Activated naive CD8-positive, alpha-beta T cell treated with anti-CD3 and anti-CD28 coated beads, Interleukin-2, amount 10 ng/mL, durations not matched to agents 7 days and 5 days (primary cell): ENCODE results near the gene NTSR1. TPM values are rescaled to one million over a fixed set of nuclear protein-coding genes. Genes with fewer than 3 reads are reported as not detected.
"Not testable (repeated sequence)": the region's sequence is repeated elsewhere in the genome, so short reads cannot be mapped to it uniquely, and the experiment has no call there.

Experiments
- ATAC-seq: fragments of 150-1000 bp; cut with Tn5 transposase; one replicate; pipeline ENCODE4 v1.10.0; 2021; ENCODE audit warnings: low read depth, moderate library complexity
- POLR2A ChIA-PET: fragments of 350-600 bp; sonication (Branson Sonifier 250); formaldehyde crosslinking; loops from one replicate; lab custom pipeline; 2021; ENCODE audit warnings: antibody characterized with exemption; lab: Charles Lee
- DNase-seq: peaks from one replicate; pipeline ENCODE4 v3.0.0; 2021
- H3K27ac Mint-ChIP-seq: one replicate; pipeline ENCODE4 v1.8.0; 2022; ENCODE audit warnings: mild to moderate bottlenecking, mixed read lengths
- H3K27me3 Mint-ChIP-seq: one replicate; pipeline ENCODE4 v1.8.0; 2022; ENCODE audit warnings: mild to moderate bottlenecking, moderate library complexity, mixed read lengths
- H3K36me3 Mint-ChIP-seq: one replicate; pipeline ENCODE4 v1.8.0; 2021; ENCODE audit warnings: mild to moderate bottlenecking, mixed read lengths
- H3K4me1 Mint-ChIP-seq: one replicate; pipeline ENCODE4 v1.8.0; 2021; ENCODE audit warnings: mixed read lengths
- H3K4me3 Mint-ChIP-seq: one replicate; pipeline ENCODE4 v1.8.0; 2022; ENCODE audit warnings: mild to moderate bottlenecking, moderate library complexity, mixed read lengths
- H3K9me3 Mint-ChIP-seq: one replicate; pipeline ENCODE4 v1.8.0; 2021; ENCODE audit warnings: mixed read lengths
- total RNA-seq, 2 experiments: library from RNA; stranded (reverse); gene quantifications; one replicate each; pipeline ENCODE4 v1.2.3, GENCODE V29; 2021

The NTSR1 gene
- total RNA-seq, 2 experiments from 2014 or later: 0.33 to 0.37 TPM

DNA sequence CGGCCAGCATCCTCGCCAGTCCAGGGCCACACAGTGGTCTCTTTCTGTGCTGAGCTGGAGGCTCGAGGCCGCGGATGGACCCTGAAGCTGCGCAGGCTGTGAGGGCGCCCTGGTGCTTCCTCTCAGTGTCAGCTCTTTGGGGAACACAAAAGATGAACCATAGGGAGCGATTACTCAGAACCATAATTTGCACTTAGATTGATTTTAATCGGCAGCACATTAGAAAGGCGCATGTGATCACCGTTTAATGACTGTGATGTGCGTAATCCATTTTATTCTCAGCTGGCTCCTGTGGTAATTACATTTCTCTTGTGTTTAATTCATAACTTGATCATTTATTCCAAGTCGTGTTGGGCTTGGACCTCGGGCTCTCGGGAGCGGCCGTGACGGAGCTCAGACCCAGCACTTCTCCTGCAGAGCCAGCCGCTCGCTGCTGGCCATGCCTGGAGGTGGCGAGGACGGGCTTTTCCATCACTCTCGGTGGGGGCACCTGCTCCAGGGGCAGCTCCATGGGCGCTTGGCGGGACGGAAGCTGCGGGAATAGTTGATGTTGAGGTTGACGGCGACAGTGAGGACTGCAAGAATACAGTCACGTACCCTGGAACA lies 25.6 kb upstream of the NTSR1 start:
- POLR2A ChIA-PET: no interaction called here

DNA sequence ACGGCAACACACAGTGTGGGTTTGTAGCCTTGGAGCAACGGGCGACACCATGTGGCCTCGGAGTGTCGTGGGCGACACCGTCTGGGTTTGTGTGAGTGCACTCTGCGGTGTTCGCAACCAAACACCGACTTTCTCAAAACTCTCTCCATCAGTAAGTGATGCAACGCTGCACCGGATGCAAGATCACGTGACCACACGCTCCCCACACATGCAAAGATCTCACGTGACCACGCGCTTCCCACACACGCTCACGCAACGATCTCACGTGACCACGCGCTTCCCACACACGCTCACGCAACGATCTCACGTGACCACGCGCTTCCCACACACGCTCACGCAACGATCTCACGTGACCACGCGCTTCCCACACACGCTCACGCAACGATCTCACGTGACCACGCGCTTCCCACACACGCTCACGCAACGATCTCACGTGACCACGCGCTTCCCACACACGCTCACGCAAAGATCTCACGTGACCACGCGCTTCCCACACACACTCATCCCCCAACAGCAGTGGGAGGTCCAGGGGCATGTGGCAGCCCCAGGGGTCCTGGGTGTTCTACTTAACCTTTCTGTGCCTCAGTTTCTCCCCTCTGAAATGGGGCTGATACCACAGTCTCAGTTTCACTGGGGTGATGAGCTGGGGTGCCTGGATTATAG lies 24.8 kb upstream of the NTSR1 start:
- H3K27ac Mint-ChIP-seq, ATAC-seq, POLR2A ChIA-PET, H3K9me3 Mint-ChIP-seq, H3K4me3 Mint-ChIP-seq, H3K27me3 Mint-ChIP-seq, DNase-seq: not testable (repeated sequence)
- Mint-ChIP-seq H3K36me3 (peaks cover 16% of the 10 kb centered on the region), H3K4me1 (peaks cover 15% of the 10 kb centered on the region)

More for the DNA sequence above, 25.6 kb upstream of the NTSR1 start:
- no peak for DNase-seq
- Mint-ChIP-seq H3K4me3 (no peak overlapping the region), H3K27ac (no peak overlapping the region), H3K9me3 (peaks cover 2% of the 10 kb centered on the region), H3K36me3 (peaks cover 16% of the 10 kb centered on the region), H3K27me3 (peaks cover 5% of the 10 kb centered on the region), H3K4me1 (peaks cover 21% of the 10 kb centered on the region)
- no peak for ATAC-seq

DNA sequence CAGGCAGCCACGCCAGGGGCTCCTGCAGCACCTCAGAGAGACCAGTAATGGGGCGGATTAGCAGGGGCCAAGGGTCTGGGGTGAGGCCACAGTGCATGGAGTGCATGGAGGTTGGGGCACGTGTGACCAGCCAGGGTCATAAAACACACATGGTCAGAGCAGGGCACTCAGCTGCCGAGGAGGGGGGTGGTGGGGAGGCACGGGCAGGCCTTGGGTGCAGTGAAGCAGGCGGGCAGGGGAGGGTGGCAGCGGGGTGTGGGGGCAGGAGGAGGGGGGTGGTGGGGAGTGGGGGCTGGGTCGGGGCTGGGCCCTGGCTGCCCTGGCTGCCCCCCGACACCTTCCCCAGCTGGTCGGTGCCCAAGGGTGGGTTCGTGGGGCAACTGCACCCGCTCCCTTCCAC lies 23.7 kb upstream of the NTSR1 start:
- Mint-ChIP-seq H3K4me1 (peaks cover 10% of the 10 kb centered on the region), H3K27me3 (peaks cover 5% of the 10 kb centered on the region), H3K36me3 (peaks cover 13% of the 10 kb centered on the region), H3K9me3 (peaks cover 2% of the 10 kb centered on the region), H3K4me3 (no peak overlapping the region), H3K27ac (no peak overlapping the region)
- no peak for DNase-seq
- POLR2A ChIA-PET: no interaction called here
- ATAC-seq: no peak

DNA sequence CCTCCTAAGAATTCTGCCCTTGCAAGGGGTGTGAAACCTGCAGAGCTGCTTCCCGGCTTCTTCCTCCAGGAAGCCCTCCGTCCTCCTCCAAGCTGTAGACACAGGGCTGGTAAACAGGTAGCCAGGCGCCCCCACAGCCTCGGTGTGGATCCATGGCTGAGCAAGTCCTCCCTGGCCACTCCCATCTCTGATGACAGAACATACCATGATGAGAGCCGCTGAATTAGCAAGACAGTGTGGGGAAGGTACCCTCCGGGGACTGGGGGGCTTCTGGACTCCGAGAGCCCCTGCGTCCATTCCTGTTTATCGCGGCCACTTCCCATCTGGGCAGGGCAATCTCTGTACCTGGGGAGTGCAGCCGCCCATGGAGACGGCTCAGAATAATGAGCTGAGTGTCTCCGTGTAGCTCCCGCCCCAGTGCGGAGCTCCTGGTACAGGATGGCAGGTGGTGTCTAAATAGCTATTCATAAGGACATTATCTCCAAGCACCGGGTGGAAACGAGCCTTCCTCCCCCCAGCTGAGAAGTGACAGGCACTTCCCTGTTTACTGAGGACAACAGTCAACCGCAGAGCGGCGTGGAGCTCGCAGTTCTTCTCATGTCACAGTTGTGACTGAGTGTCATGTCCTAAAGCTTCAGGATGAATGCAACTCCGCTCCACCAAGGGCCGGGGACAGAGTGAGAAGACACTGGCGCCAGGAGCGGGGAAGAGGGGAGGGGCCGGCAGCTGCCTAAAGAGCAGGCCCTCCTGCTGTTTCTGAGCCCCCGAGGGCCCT lies 22.7 kb upstream of the NTSR1 start:
- H3K4me3 Mint-ChIP-seq: peak overlapping the region; percentile 51
- no peaks in the 10 kb centered on the region for H3K9me3 Mint-ChIP-seq
- POLR2A ChIA-PET: interaction anchor here (0.7 to 1.2 kb wide), 2 partner anchors 34 to 79 kb away, joined by 3 to 6 read pairs; no protein-coding TSS in a partner anchor
- H3K27me3 Mint-ChIP-seq: peaks cover 5% of the 10 kb centered on the region
- H3K36me3 Mint-ChIP-seq: peaks cover 3% of the 10 kb centered on the region
- ATAC-seq (peak; percentile 65), DNase-seq (no peak)
- peak overlapping the region; percentile 60 for H3K27ac Mint-ChIP-seq
- peaks cover 10% of the 10 kb centered on the region for H3K4me1 Mint-ChIP-seq

DNA sequence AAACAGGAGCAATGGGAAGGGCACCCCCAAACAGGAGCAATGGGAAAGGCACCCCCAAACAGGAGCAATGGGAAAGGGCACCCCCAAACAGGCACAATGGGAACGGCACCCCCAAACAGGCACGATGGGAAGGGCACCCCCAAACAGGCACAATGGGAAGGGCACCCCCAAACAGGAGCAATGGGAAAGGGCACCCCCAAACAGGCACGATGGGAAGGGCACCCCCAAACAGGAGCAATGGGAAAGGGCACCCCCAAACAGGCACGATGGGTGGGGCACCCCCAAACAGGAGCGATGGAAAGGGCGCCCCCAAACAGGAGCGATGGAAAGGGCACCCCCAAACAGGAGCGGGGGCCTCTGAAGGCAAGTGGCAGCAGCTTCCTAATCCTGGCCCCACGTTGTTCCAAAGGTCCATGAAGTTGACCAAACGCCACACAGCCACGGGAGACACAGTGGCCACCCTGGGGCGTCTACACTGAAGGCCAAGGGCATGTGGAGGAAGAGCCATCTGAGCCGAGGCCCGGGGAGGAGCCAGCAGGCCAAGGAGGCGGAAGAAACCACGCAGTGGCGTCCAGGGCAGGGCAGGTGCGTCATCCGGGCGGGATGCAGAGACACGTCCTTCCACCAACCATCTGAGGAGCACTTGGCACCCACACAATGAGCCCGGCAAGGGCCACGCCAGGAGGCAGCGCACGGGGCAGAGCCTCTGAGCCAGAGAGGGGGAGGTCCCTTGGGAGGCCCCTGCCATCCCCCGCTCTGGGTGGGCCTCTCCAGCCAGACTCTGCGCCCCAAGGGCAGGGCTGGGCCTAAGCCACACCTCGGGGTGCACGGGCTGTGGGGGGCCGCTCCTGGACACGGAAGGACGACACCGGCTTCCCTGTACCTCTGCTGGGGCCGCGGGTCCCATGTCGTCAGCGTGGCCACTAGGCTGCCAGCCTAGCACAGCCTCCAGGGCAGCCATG lies 21.5 kb upstream of the NTSR1 start:
- Mint-ChIP-seq H3K9me3 (no peaks in the 10 kb centered on the region), H3K27ac (no peak overlapping the region), H3K36me3 (no peaks in the 10 kb centered on the region), H3K4me3 (no peak overlapping the region), H3K4me1 (peaks cover 10% of the 10 kb centered on the region), H3K27me3 (peaks cover 5% of the 10 kb centered on the region)
- no peak for DNase-seq
- ATAC-seq: no peak
- POLR2A ChIA-PET: interaction anchor here (1.2 kb wide), 1 partner anchor 36 kb away, joined by 6 read pairs; no protein-coding TSS in a partner anchor

DNA sequence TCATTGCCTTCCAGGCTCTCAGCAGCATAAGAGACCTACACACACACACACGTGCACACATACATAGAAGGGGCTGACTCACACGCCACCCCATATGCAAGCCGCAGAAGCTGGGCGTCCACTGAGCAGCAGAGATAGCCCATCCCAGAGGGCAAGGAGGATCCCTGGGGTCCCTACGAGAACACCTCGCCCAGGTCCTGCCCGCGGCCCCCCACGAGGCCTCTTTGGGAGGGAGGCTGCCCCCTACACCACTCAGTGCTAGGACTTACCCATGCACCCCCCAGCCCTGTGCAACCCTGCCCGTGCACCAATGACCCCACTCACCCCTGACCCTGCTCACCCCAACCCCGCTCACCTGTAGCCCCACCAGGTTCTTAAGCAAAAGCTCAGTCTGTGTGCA lies 20.6 kb upstream of the NTSR1 start:
- no peak for ATAC-seq
- Mint-ChIP-seq H3K36me3 (no peaks in the 10 kb centered on the region), H3K9me3 (no peaks in the 10 kb centered on the region), H3K4me3 (no peak overlapping the region), H3K27ac (no peak overlapping the region), H3K4me1 (peaks cover 10% of the 10 kb centered on the region), H3K27me3 (peaks cover 3% of the 10 kb centered on the region)
- POLR2A ChIA-PET: no interaction called here
- no peak for DNase-seq

DNA sequence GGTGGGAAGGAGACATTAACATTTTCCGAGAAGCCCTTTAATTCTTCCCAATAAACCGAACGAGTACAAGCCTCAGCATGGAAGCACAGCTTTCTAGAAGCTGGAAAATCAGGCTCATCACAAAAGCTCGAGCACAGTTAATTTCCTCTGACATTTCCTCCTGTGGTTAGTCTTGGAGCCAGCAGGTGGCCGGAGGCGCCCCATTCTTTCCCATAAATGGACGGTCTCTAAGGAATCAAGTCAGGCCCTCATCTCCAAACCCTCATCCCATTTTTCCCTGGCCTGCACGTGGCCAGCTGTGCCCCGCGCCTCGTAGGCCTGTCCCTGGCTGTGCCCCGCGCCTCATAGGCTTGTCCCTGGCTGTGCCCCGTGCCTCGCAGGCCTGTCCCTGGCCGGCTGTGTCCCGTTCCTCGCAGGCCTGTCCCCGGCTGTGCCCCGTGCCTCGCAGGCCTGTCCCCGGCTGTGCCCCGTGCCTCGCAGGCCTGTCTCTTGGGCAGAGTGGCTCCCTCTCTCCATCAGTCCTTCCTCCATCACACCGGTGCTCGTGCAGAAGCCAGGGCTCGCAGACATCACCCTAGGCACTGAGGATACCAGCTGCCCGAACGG lies 19.7 kb upstream of the NTSR1 start:
- DNase-seq (no peak), ATAC-seq (no peak)
- H3K4me1 Mint-ChIP-seq: peaks cover 10% of the 10 kb centered on the region
- peaks cover 3% of the 10 kb centered on the region for H3K27me3 Mint-ChIP-seq
- no peak overlapping the region for H3K4me3 Mint-ChIP-seq
- POLR2A ChIA-PET: no interaction called here
- H3K27ac Mint-ChIP-seq: no peak overlapping the region
- H3K36me3 Mint-ChIP-seq: no peaks in the 10 kb centered on the region
- no peaks in the 10 kb centered on the region for H3K9me3 Mint-ChIP-seq

DNA sequence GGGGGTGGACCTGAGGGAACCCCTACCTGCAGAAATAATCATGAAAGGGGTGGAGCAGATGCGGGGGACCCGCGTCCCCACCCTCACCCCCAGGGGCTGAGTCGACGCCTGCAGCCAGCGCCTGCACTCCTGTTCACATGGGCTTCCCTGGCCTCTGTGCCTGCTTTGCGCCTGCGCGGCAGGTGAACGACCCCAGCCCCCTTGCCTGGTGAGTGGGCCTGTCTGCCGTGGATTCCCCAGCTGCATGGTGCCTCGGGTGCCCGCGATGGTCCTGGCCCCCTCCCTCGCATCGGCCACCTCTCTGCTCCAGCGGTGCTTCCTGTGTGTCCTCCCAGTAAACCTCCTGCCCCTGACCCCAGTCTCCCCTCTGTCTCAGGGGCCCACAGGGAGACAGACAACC lies 18.8 kb upstream of the NTSR1 start:
- H3K4me1 Mint-ChIP-seq: peaks cover 10% of the 10 kb centered on the region
- H3K9me3 Mint-ChIP-seq: no peaks in the 10 kb centered on the region
- no peak overlapping the region for H3K27ac Mint-ChIP-seq
- DNase-seq (no peak), ATAC-seq (no peak)
- no peaks in the 10 kb centered on the region for H3K36me3 Mint-ChIP-seq
- H3K27me3 Mint-ChIP-seq: peaks cover 3% of the 10 kb centered on the region
- H3K4me3 Mint-ChIP-seq: no peak overlapping the region
- POLR2A ChIA-PET: interaction anchor here (1.0 kb wide), 1 partner anchor 47 kb away, joined by 3 read pairs; the partner anchor contains the start of gene SLCO4A1

DNA sequence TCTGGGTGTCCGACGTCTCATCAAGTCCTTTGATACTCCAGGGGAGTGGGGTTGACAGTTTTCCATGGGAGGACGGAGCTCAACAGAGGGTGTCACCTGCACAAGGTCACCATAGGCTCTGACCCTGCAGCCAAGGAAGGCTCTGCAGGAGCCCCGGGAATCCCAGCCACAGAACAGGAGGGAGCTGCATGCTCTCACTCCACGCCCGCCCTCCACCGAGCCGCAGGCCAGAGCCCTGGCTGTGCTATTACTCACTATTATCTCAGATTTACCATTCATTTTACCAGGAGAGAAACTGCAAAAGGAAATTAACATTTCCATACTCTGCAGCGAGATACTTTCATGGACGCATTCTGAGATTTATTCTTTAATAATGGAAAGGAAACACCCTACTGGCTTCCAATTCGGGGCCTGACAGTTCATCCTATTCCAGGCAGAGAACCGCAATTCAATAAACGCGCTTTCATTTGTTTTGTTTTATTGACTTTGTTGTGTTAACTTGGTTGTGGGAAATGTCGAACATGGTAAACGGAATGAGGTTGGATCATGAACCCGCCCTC lies 18.3 kb upstream of the NTSR1 start:
- POLR2A ChIA-PET: interaction anchor here (1.0 kb wide), 1 partner anchor 48 kb away, joined by 3 read pairs; the partner anchor contains the start of gene SLCO4A1
- H3K27me3 Mint-ChIP-seq: peaks cover 2% of the 10 kb centered on the region
- peaks cover 9% of the 10 kb centered on the region for H3K4me1 Mint-ChIP-seq
- no peaks in the 10 kb centered on the region for H3K36me3 Mint-ChIP-seq
- DNase-seq: no peak
- H3K27ac Mint-ChIP-seq: no peak overlapping the region
- no peak for ATAC-seq
- H3K4me3 Mint-ChIP-seq: no peak overlapping the region
- H3K9me3 Mint-ChIP-seq: no peaks in the 10 kb centered on the region

DNA sequence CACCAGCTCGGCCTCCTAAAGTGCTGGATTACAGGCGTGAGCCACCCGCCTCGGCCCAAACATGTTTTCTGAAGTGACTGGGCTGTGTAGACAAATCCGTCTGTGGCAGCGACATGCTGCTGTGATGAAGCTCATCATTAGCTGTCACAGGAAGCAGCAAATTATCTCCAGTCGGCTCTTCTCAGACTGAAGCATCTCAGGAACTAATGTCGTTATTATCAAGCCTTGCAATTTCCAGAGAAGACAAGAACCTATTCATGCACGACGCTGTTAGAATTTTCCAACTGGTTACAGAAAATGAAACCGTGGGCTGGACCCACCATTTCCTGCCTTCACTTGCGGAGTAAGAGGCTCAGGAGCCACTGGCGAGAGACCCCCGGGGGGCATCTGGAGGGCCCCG lies 17.1 kb upstream of the NTSR1 start:
- no peak for DNase-seq
- POLR2A ChIA-PET: no interaction called here
- no peak for ATAC-seq
- H3K27ac Mint-ChIP-seq: no peak overlapping the region
- peaks cover 6% of the 10 kb centered on the region for H3K4me1 Mint-ChIP-seq
- no peak overlapping the region for H3K4me3 Mint-ChIP-seq
- H3K27me3 Mint-ChIP-seq: no peaks in the 10 kb centered on the region
- no peaks in the 10 kb centered on the region for H3K36me3 Mint-ChIP-seq
- no peaks in the 10 kb centered on the region for H3K9me3 Mint-ChIP-seq

DNA sequence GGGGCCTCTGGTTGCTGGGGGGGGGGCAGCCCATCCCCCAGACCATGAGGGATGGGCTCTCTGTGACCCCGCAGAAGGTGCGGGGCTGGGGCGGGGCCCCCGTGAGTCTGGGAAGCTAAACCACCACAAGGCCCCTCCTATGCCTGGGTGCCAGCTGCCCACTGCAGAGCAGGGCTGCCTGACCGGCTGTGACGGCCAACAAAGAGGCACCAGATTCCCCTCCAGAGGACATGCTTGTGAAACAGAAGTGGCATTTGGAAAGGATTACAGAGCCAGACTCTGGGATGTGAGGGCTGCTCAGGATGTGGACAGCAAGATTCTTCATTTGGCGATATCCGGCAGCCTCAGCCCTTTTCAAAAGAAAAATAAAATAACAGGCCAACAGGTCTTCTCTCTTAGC lies 16.5 kb upstream of the NTSR1 start:
- no peaks in the 10 kb centered on the region for H3K36me3 Mint-ChIP-seq
- no peaks in the 10 kb centered on the region for H3K9me3 Mint-ChIP-seq
- peaks cover 4% of the 10 kb centered on the region for H3K4me1 Mint-ChIP-seq
- ATAC-seq (no peak), DNase-seq (no peak)
- H3K27ac Mint-ChIP-seq: no peak overlapping the region
- H3K4me3 Mint-ChIP-seq: no peak overlapping the region
- H3K27me3 Mint-ChIP-seq: peaks cover 2% of the 10 kb centered on the region
- POLR2A ChIA-PET: no interaction called here

DNA sequence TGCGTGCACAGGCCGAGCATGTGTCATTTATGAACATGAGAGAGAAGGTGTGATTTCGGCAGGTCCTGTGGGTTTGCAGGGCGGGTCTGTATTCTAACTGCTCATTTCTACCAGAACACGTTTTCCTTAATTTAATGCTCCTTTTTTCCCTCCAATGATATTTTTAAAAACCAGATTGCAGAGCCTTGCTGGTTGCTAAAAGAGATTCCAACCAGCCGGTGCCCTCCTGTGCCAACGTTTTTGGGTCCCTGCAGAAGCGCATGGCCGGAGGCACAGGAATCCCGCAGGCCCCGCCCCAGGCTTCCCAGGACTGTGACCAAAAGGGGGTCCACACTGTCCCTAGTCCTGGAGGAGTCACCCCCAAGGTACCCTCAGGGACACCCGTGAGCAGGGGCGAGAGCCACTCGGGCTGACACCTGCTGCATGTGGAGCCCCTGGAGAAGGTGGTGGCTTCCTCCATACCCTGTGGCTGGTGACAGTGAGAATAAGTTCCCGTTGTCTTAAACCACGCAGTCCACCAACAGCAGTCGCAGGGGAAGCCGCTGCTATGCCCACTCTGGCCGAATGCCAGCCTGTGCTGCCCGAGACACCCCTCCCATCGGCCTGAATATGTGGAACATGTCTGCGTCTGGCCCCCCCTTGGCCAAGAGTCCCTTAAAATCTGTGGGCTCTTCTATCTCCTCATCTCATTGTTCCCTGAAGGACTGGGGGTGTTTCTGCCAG lies 15.7 kb upstream of the NTSR1 start:
- Mint-ChIP-seq H3K27ac (no peak overlapping the region), H3K4me3 (no peak overlapping the region), H3K4me1 (peaks cover 4% of the 10 kb centered on the region), H3K36me3 (no peaks in the 10 kb centered on the region), H3K27me3 (peaks cover 2% of the 10 kb centered on the region), H3K9me3 (no peaks in the 10 kb centered on the region)
- ATAC-seq (no peak), DNase-seq (no peak)
- POLR2A ChIA-PET: no interaction called here
